H9 (cell line): ENCODE results near the gene C1orf105. TPM values are rescaled to one million over a fixed set of nuclear protein-coding genes. Genes with fewer than 3 reads are reported as not detected.

Experiments used
- DNase-seq: peaks from one replicate; pipeline ENCODE4 v3.0.0-alpha.2; 2017
- H2AFZ ChIP-seq: one replicate; pipeline ENCODE4 v1.6.1; 2013; ENCODE audit warnings: mild to moderate bottlenecking, low read length, control low read depth, moderate library complexity
- H2AK5ac ChIP-seq: 2 replicates; pipeline ENCODE4 v1.6.1; 2013; ENCODE audit warnings: low read length, control low read depth, mixed read lengths; ENCODE audit not compliant: insufficient read length
- H2BK120ac ChIP-seq: one replicate; pipeline ENCODE4 v1.6.1; 2013; ENCODE audit warnings: low read depth, mild to moderate bottlenecking, low read length, control low read depth, inconsistent platforms; ENCODE audit not compliant: poor library complexity, severe bottlenecking
- H2BK12ac ChIP-seq: 2 replicates; pipeline ENCODE4 v1.6.1; 2013; ENCODE audit warnings: low read length, control low read depth, mixed read lengths, low read depth; ENCODE audit not compliant: insufficient read length
- H2BK15ac ChIP-seq: 2 replicates; pipeline ENCODE4 v1.6.1; 2013; ENCODE audit warnings: low read depth, low read length, control low read depth
- H2BK20ac ChIP-seq: one replicate; pipeline ENCODE4 v1.6.1; 2013; ENCODE audit warnings: low read depth, mild to moderate bottlenecking, low read length, control low read depth, inconsistent platforms; ENCODE audit not compliant: poor library complexity, severe bottlenecking
- H2BK5ac ChIP-seq: 2 replicates; pipeline ENCODE4 v1.6.1; 2013; ENCODE audit warnings: low read length, control low read depth, mixed read lengths; ENCODE audit not compliant: insufficient read length
- H3K14ac ChIP-seq: 2 replicates; pipeline ENCODE4 v1.6.1; 2013; ENCODE audit warnings: low read length, control low read depth; ENCODE audit not compliant: insufficient read depth
- H3K18ac ChIP-seq: 2 replicates; pipeline ENCODE4 v1.6.1; 2013; ENCODE audit warnings: low read depth, mild to moderate bottlenecking, mixed read lengths, low read length, control low read depth; ENCODE audit not compliant: insufficient read length
- H3K23ac ChIP-seq: 2 replicates; pipeline ENCODE4 v1.6.1; 2013; ENCODE audit warnings: low read length, control low read depth, mixed read lengths, low read depth; ENCODE audit not compliant: insufficient read length
- H3K23me2 ChIP-seq: 2 replicates; pipeline ENCODE4 v1.6.1; 2013; ENCODE audit warnings: low read depth, mild to moderate bottlenecking, mixed read lengths, low read length, control low read depth; ENCODE audit not compliant: insufficient read length, poor library complexity, severe bottlenecking
- H3K27ac ChIP-seq: 2 replicates; pipeline ENCODE4 v1.5.1; 2013; ENCODE audit warnings: low read length, control low read depth, mixed read lengths, low read depth; ENCODE audit not compliant: insufficient read length
- H3K27me3 ChIP-seq: 2 replicates; pipeline ENCODE4 v1.6.1; 2013; ENCODE audit warnings: low read length, control low read depth, inconsistent platforms; ENCODE audit not compliant: insufficient read depth
- H3K4ac ChIP-seq: 2 replicates; pipeline ENCODE4 v1.6.1; 2013; ENCODE audit warnings: low read depth, mild to moderate bottlenecking, control low read depth, inconsistent platforms, low read length, moderate library complexity
- H3K4me1 ChIP-seq: 2 replicates; pipeline ENCODE4 v1.6.1; 2013; ENCODE audit warnings: low read length, control low read depth, inconsistent platforms; ENCODE audit not compliant: insufficient read depth
- H3K4me2 ChIP-seq: 2 replicates; pipeline ENCODE4 v1.6.1; 2013; ENCODE audit warnings: low read length, control low read depth, mixed read lengths; ENCODE audit not compliant: insufficient read length, insufficient read depth
- H3K56ac ChIP-seq: 2 replicates; pipeline ENCODE4 v1.6.1; 2013; ENCODE audit warnings: low read depth, mild to moderate bottlenecking, mixed read lengths, low read length, control low read depth; ENCODE audit not compliant: insufficient read length
- H3K79me1 ChIP-seq: 2 replicates; pipeline ENCODE4 v1.6.1; 2013; ENCODE audit warnings: low read depth, mild to moderate bottlenecking, moderate library complexity, low read length, control low read depth, inconsistent platforms; ENCODE audit not compliant: insufficient read depth, poor library complexity, severe bottlenecking
- H3K79me2 ChIP-seq: 2 replicates; pipeline ENCODE4 v1.6.1; 2013; ENCODE audit warnings: low read length, control low read depth, inconsistent platforms; ENCODE audit not compliant: insufficient read depth
- H3K9ac ChIP-seq: 2 replicates; pipeline ENCODE4 v1.6.1; 2013; ENCODE audit warnings: low read length, control low read depth, mixed read lengths; ENCODE audit not compliant: insufficient read length; ENCODE audit errors: extremely low read depth
- H3K9me3 ChIP-seq: one replicate; pipeline ENCODE4 v1.6.1; 2013; ENCODE audit warnings: low read depth, low read length, inconsistent platforms; ENCODE audit not compliant: control insufficient read depth
- H3T11ph ChIP-seq: one replicate; pipeline ENCODE4 v1.6.1; 2013; ENCODE audit warnings: mild to moderate bottlenecking, low read length, control low read depth, inconsistent platforms
- H4K20me1 ChIP-seq: one replicate; pipeline ENCODE4 v1.6.1; 2013; ENCODE audit not compliant: control insufficient read depth, insufficient read length, insufficient read depth
- H4K5ac ChIP-seq: 2 replicates; pipeline ENCODE4 v1.6.1; 2013; ENCODE audit warnings: low read depth, mild to moderate bottlenecking, mixed read lengths, low read length, control low read depth; ENCODE audit not compliant: insufficient read length
- H4K8ac ChIP-seq: replicated peaks from 2 replicates; pipeline ENCODE4 v1.6.1; 2013; ENCODE audit warnings: low read length, control low read depth, mixed read lengths, low read depth; ENCODE audit not compliant: insufficient read length
- H4K91ac ChIP-seq: 2 replicates; pipeline ENCODE4 v1.6.1; 2013; ENCODE audit warnings: low read depth, mild to moderate bottlenecking, moderate library complexity, mixed read lengths, low read length, control low read depth; ENCODE audit not compliant: insufficient read length
- H3K27ac Mint-ChIP-seq, 3 experiments: 2 replicates in 2 of 3; 3 replicates in 1 of 3; pipeline ENCODE4 v1.8.0; 2020 to 2021; ENCODE audit warnings: mixed read lengths in 3 of 3, mild to moderate bottlenecking in 1 of 3, moderate library complexity in 1 of 3
- H3K27me3 Mint-ChIP-seq: 2 replicates; pipeline ENCODE4 v1.8.0; 2021; ENCODE audit warnings: low read depth, mild to moderate bottlenecking, moderate library complexity, mixed read lengths
- H3K36me3 Mint-ChIP-seq, 3 experiments: 2 replicates in 2 of 3; 3 replicates in 1 of 3; pipeline ENCODE4 v1.8.0; 2020 to 2021; ENCODE audit warnings: low read depth in 3 of 3, mixed read lengths in 3 of 3; ENCODE audit not compliant: insufficient read depth in 1 of 3
- H3K4me1 Mint-ChIP-seq, 2 experiments: 2 replicates each; pipeline ENCODE4 v1.8.0; 2020; ENCODE audit warnings: mixed read lengths in 2 of 2
- H3K4me3 Mint-ChIP-seq, 2 experiments: 2 replicates in 1 of 2; 3 replicates in 1 of 2; pipeline ENCODE4 v1.8.0; 2020 to 2021; ENCODE audit warnings: mild to moderate bottlenecking in 2 of 2, mixed read lengths in 2 of 2, moderate library complexity in 1 of 2
- H3K9me3 Mint-ChIP-seq, 2 experiments: 2 replicates in 1 of 2; 3 replicates in 1 of 2; pipeline ENCODE4 v1.8.0; 2020; ENCODE audit warnings: mild to moderate bottlenecking in 2 of 2, mixed read lengths in 2 of 2, moderate library complexity in 1 of 2
- WGBS: extraction: QIAGEN DNeasy Blood & Tissue Kit; methylation state at CpG from one replicate; pipeline ENCODE4 v1.1.7; 2013; ENCODE audit warnings: missing lambda C conversion rate, low lambda C conversion rate, mixed read lengths; ENCODE audit not compliant: insufficient read length; ENCODE audit errors: extremely low coverage; 5-methylcytosine and 5-hydroxymethylcytosine counted together
- total RNA-seq: library from RNA; stranded (reverse); gene quantifications from 2 replicates; pipeline ENCODE4 v1.2.1, GENCODE V29; 2021
- TF ChIP-seq, protein P1 (sequence below): fragments of 200-600 bp; sonication (generic); conservative IDR thresholded peaks from 3 replicates; pipeline ENCODE4 v1.8.0; 2021; ENCODE audit warnings: antibody characterized with exemption, mild to moderate bottlenecking

Gene C1orf105
- total RNA-seq, 1 experiment from 2014 or later = not detected

- Histone ChIP-seq H3K18ac (no peak overlapping the region), H4K8ac (no peak overlapping the region), H3K9ac (no peak overlapping the region), H3K23me2 (no peaks in the 10 kb centered on the region), H3K9me3 (no peaks in the 10 kb centered on the region), H3K56ac (no peak overlapping the region), H2AFZ (no peak overlapping the region), H2BK15ac (no peak overlapping the region), H4K20me1 (no peaks in the 10 kb centered on the region), H2BK12ac (no peak overlapping the region), H3K79me2 (no peaks in the 10 kb centered on the region), H4K5ac (no peak overlapping the region), H4K91ac (no peak overlapping the region), H3K4me1 (no peaks in the 10 kb centered on the region; the same call in 1 of the 2 replicates), H3K27ac (no peak overlapping the region), H3K4me2 (no peak overlapping the region), H2BK5ac (no peak overlapping the region), H3K23ac (no peak overlapping the region), H3K14ac (no peak overlapping the region), H3K27me3 (no peaks in the 10 kb centered on the region), H2BK120ac (no peak overlapping the region), H2BK20ac (no peak overlapping the region), H3K4ac (no peak overlapping the region), H2AK5ac (no peak overlapping the region), H3T11ph (no peak overlapping the region), H3K79me1 (no peaks in the 10 kb centered on the region)
- DNase-seq = no peak
- WGBS = no CpG with 5 or more reads among the region's 6 CpGs
- Mint-ChIP-seq H3K4me1 (peaks cover 4 to 5% of the 10 kb centered on the region in 2 experiments; a peak in 2 of 4 replicates), H3K9me3 (no peaks in the 10 kb centered on the region), H3K4me3 (no peak overlapping the region), H3K27ac (no peak overlapping the region; a peak in 1 of 7 replicates), H3K27me3 (no peaks in the 10 kb centered on the region), H3K36me3 (no peaks in the 10 kb centered on the region)
- TF ChIP-seq, protein P1, sequence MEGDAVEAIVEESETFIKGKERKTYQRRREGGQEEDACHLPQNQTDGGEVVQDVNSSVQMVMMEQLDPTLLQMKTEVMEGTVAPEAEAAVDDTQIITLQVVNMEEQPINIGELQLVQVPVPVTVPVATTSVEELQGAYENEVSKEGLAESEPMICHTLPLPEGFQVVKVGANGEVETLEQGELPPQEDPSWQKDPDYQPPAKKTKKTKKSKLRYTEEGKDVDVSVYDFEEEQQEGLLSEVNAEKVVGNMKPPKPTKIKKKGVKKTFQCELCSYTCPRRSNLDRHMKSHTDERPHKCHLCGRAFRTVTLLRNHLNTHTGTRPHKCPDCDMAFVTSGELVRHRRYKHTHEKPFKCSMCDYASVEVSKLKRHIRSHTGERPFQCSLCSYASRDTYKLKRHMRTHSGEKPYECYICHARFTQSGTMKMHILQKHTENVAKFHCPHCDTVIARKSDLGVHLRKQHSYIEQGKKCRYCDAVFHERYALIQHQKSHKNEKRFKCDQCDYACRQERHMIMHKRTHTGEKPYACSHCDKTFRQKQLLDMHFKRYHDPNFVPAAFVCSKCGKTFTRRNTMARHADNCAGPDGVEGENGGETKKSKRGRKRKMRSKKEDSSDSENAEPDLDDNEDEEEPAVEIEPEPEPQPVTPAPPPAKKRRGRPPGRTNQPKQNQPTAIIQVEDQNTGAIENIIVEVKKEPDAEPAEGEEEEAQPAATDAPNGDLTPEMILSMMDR = no peak
Observed at GRCh38 chr1:172448995-172449584, 28.6 kb downstream of the C1orf105 start.
